Endothelial cell of umbilical vein (primary cell): Measurements from ENCODE around the gene IGF1. TPM values are rescaled to one million over a fixed set of nuclear protein-coding genes. Genes with fewer than 3 reads are reported as not detected.

ENCODE experiments used
- BruUV-seq: library from RNA; stranded (reverse); fragments of 400-500 nt; replicated peaks from 2 replicates; lab custom pipeline; 2021; lab: Mats Ljungman, UMichigan
- CTCF ChIA-PET: fragments of 300-600, 350-600 bp; sonication (Branson Sonifier 250); formaldehyde crosslinking; loops from one replicate; lab custom pipeline; 2021; ENCODE audit warnings: antibody characterized with exemption, inconsistent platforms; lab: Charles Lee
- POLR2A ChIA-PET: fragments of 300-600, 350-600 bp; sonication (Branson Sonifier 250); formaldehyde crosslinking; loops from one replicate; lab custom pipeline; 2021; ENCODE audit warnings: antibody characterized with exemption, inconsistent platforms; lab: Charles Lee
- DNase-seq: peaks from one replicate; pipeline ENCODE4 v3.0.0-alpha.2; 2011; ENCODE audit warnings: low read depth, low spot score
- FAIRE-seq: peaks from 2 replicates; lab custom pipeline; 2011; peaks lifted over from hg19 to GRCh38; lab: Jason Lieb, UNC
- H2AFZ ChIP-seq: 2 replicates; pipeline ENCODE4 v1.6.0; 2012; ENCODE audit warnings: low read depth, low read length, control low read depth, inconsistent platforms
- H3K27ac ChIP-seq: 2 replicates; pipeline ENCODE4 v1.5.1; 2011; ENCODE audit warnings: low read depth, mild to moderate bottlenecking, control low read depth, low read length, moderate library complexity; ENCODE audit not compliant: insufficient read depth
- H3K27me3 ChIP-seq, 2 experiments: 2 replicates each; pipeline versions ENCODE4 v1.6.0 to v1.6.1; 2011; ENCODE audit warnings: low read length in 2 of 2, mixed read lengths in 1 of 2; ENCODE audit not compliant: control insufficient read depth in 2 of 2, insufficient read depth in 2 of 2
- H3K36me3 ChIP-seq, 2 experiments: 2 replicates in 1 of 2; 3 replicates in 1 of 2; pipeline ENCODE4 v1.5.1; 2011; ENCODE audit warnings: low read length in 2 of 2, mild to moderate bottlenecking in 1 of 2, moderate library complexity in 1 of 2; ENCODE audit not compliant: control insufficient read depth in 2 of 2, insufficient read depth in 2 of 2; ENCODE audit errors: extremely low read depth in 1 of 2
- H3K4me1 ChIP-seq: 3 replicates; pipeline ENCODE4 v1.5.1; 2011; ENCODE audit warnings: mild to moderate bottlenecking, low read length; ENCODE audit not compliant: control insufficient read depth, insufficient read depth; ENCODE audit errors: extremely low read depth
- H3K4me2 ChIP-seq: 2 replicates; pipeline ENCODE4 v1.6.1; 2011; ENCODE audit warnings: low read length, control low read depth, mixed read lengths; ENCODE audit not compliant: insufficient read depth
- H3K4me3 ChIP-seq, 3 experiments: fragments of 200-600 bp in 1 of 3; sonication (generic), shearing (Covaris generic) in 1 of 3; replicated peaks in 1 of 3; 2 replicates each; pipeline ENCODE4 v1.5.1; 2011 to 2016; ENCODE audit warnings: control low read depth in 3 of 3, low read length in 3 of 3, mild to moderate bottlenecking in 2 of 3, inconsistent platforms in 1 of 3, low read depth in 1 of 3, moderate library complexity in 1 of 3; ENCODE audit not compliant: insufficient read depth in 1 of 3
- H3K79me2 ChIP-seq: 2 replicates; pipeline ENCODE4 v1.6.0; 2012; ENCODE audit warnings: low read length, inconsistent platforms; ENCODE audit not compliant: control insufficient read depth, insufficient read depth
- H3K9ac ChIP-seq: replicated peaks from 2 replicates; pipeline ENCODE3; 2011; ENCODE audit warnings: low read length, control low read depth; ENCODE audit not compliant: insufficient read depth; ENCODE audit errors: extremely low read depth
- H3K9me1 ChIP-seq: replicated peaks from 3 replicates; pipeline ENCODE4 v1.6.0; 2011; ENCODE audit warnings: mild to moderate bottlenecking, low read length; ENCODE audit not compliant: control insufficient read depth, insufficient read depth; ENCODE audit errors: extremely low read depth
- H3K9me3 ChIP-seq: replicated peaks from 2 replicates; pipeline ENCODE4 v1.5.1; 2012; ENCODE audit warnings: low read length, inconsistent platforms; ENCODE audit not compliant: control insufficient read depth, insufficient read depth
- H4K20me1 ChIP-seq: replicated peaks from 2 replicates; pipeline ENCODE3; 2011; ENCODE audit warnings: mild to moderate bottlenecking, low read length; ENCODE audit not compliant: control insufficient read depth, insufficient read depth; ENCODE audit errors: extremely low read depth
- FOS ChIP-seq: IDR thresholded peaks from 2 replicates; pipeline ENCODE4 v1.6.1; 2011; ENCODE audit warnings: mild to moderate bottlenecking, low read length, moderate library complexity, borderline replicate concordance; ENCODE audit not compliant: insufficient read depth
- JUN ChIP-seq: IDR thresholded peaks from 2 replicates; pipeline ENCODE4 v1.6.1; 2011; ENCODE audit warnings: borderline replicate concordance, low read depth; ENCODE audit not compliant: insufficient read length, insufficient read depth
- POLR2A ChIP-seq: IDR thresholded peaks from 2 replicates; pipeline ENCODE4 v1.6.1; 2012; ENCODE audit warnings: low read depth, mild to moderate bottlenecking, control low read depth, low read length
- POLR2AphosphoS5 ChIP-seq: IDR thresholded peaks from 2 replicates; pipeline ENCODE4 v1.6.1; 2012; ENCODE audit warnings: low read depth, mild to moderate bottlenecking, control low read depth, low read length, moderate library complexity; ENCODE audit not compliant: insufficient read depth
- dilution Hi-C: fragments of 300-500 bp; cut with MboI; formaldehyde crosslinking; loops from one replicate; pipeline ENCODE4 v1.15.0; 2019; ENCODE audit warnings: low sequenced_read_pairs; ENCODE audit not compliant: extremely low pct_ligation_motif_present
- intact Hi-C: fragments of 100-400 bp; cut with micrococcal nuclease; formaldehyde crosslinking; loops from one replicate; pipeline ENCODE4 v1.10.0; 2022
- polyA plus RNA-seq, 4 experiments: library from polyadenylated mRNA; depleted of rRNA in 3 of 4; stranded (reverse) in 3 of 4; unstranded in 1 of 4; fragments of >200 nt; gene quantifications; 2 replicates each; pipeline versions ENCODE4 v1.2.1 to v1.2.3, GENCODE V29; 2011 to 2012; ENCODE audit warnings: missing spikeins in 1 of 4
- total RNA-seq: library from RNA; stranded (reverse); gene quantifications from 2 replicates; pipeline ENCODE4 v1.2.3, GENCODE V29; 2021
- TF ChIP-seq, protein P1 (sequence below): IDR thresholded peaks from 2 replicates; pipeline ENCODE4 v1.6.1; 2011; ENCODE audit not compliant: insufficient read depth, insufficient read length

IGF1 gene
- total and polyA plus RNA-seq, 2 donors (not counting 3 experiments of a cell fraction or from before 2014, with no cell fraction given): 0.10 TPM; not detected in 1

GRCh38 chr12:102474438-102475064 is 5.8 kb downstream of the IGF1 start:
- Histone ChIP-seq H3K27ac (no peak overlapping the region), H3K9ac (no peak overlapping the region), H3K36me3 (no peaks in the 10 kb centered on the region), H3K4me2 (no peak overlapping the region), H3K9me3 (no peaks in the 10 kb centered on the region), H3K27me3 (no peaks in the 10 kb centered on the region), H3K4me1 (no peaks in the 10 kb centered on the region), H3K4me3 (no peak overlapping the region), H4K20me1 (no peaks in the 10 kb centered on the region), H3K79me2 (no peaks in the 10 kb centered on the region), H3K9me1 (no peaks in the 10 kb centered on the region), H2AFZ (no peak overlapping the region)
- ChIA-PET CTCF (no interaction called here), POLR2A (no interaction called here)
- intact Hi-C loops: no loop called here
- FAIRE-seq (no peak), DNase-seq (no peak)
- TF ChIP-seq, protein P1, sequence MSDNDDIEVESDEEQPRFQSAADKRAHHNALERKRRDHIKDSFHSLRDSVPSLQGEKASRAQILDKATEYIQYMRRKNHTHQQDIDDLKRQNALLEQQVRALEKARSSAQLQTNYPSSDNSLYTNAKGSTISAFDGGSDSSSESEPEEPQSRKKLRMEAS: no peak
- TF ChIP-seq JUN (peak; percentile 46), FOS (peak; percentile 45)
- dilution Hi-C loops: no loop called here
- BruUV-seq: no TSS peak

- CTCF ChIA-PET: interaction anchor here (1.0 to 2.7 kb wide), 4 partner anchors 9 to 25 kb away, joined by 3 to 22 read pairs (median 3); no protein-coding TSS in a partner anchor
- Histone ChIP-seq H3K79me2 (no peaks in the 10 kb centered on the region), H3K9ac (no peak overlapping the region), H3K27ac (no peak overlapping the region), H3K4me3 (no peak overlapping the region), H3K9me3 (no peaks in the 10 kb centered on the region), H4K20me1 (no peaks in the 10 kb centered on the region), H2AFZ (no peak overlapping the region), H3K27me3 (no peaks in the 10 kb centered on the region), H3K9me1 (no peaks in the 10 kb centered on the region), H3K36me3 (no peaks in the 10 kb centered on the region), H3K4me1 (no peaks in the 10 kb centered on the region), H3K4me2 (no peak overlapping the region)
- DNase-seq (no peak), FAIRE-seq (no peak)
- TF ChIP-seq POLR2AphosphoS5: no peak
- TF ChIP-seq POLR2A: no peak
- TF ChIP-seq JUN: no peak
- POLR2A ChIA-PET: no interaction called here
- intact Hi-C loops (no loop called here), dilution Hi-C loops (no loop called here)
- BruUV-seq: no TSS peak
These were observed 7.9 kb downstream of the IGF1 start for GRCh38 chr12:102472496-102472895.
